Measurements from ENCODE around the gene MUC6. TPM values are rescaled to one million over a fixed set of nuclear protein-coding genes. Genes with fewer than 3 reads are reported as not detected.

Gene MUC6
- total and polyA plus RNA-seq, 2 experiments from 2014 or later, result not detected

DNA sequence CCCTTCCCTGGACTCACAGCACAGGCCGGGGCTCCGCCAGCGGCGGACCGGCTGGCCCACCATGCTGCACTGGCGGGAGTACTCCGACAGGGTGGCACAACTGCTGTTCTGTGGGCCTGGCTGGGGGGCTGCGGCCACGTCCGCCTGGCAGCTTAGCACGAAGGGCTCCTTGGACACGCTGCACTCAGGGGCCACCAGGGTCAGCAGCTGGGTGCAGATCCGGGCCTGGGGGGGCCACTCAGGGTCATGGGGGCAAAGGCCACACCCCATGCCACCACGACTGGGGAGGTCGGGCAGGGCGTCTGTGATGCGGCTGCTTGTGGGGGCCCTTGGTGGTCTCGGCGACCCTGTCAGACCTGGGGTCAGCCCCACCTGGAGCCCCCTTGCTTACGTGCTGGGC lies 6.0 kb downstream of the MUC6 start:
- Histone ChIP-seq H3F3A (ENCODE audit: insufficient read depth) (no peaks in the 10 kb centered on the region), H3K36me3 (ENCODE audit: low read depth) (no peaks in the 10 kb centered on the region), H3K9me3 (ENCODE audit: low read depth) (no peaks in the 10 kb centered on the region), H3K4me1 (ENCODE audit: insufficient read depth) (no peaks in the 10 kb centered on the region), H3K27me3 (replicated peaks; ENCODE audit: insufficient read depth) (no peaks in the 10 kb centered on the region), H3K4me2 (ENCODE audit: unreplicated experiment) (no peak overlapping the region), H3K4me3 (no peak overlapping the region), H2AFZ (no peak overlapping the region), H3K9me2 (ENCODE audit: insufficient read depth) (no peaks in the 10 kb centered on the region), H4K20me1 (ENCODE audit: insufficient read depth) (no peaks in the 10 kb centered on the region), H3K79me2 (ENCODE audit: insufficient read depth) (no peaks in the 10 kb centered on the region), H3K9ac (no peak overlapping the region), H3K27ac (no peak overlapping the region)
- in situ Hi-C loops (cut with MboI), result no loop called here
- no peak for DNase-seq
- TF ChIP-seq EZH2 (IDR thresholded peaks at IDR 0.05; ENCODE audit: insufficient read depth, poor library complexity, severe bottlenecking), result no peak
- no peak for TF ChIP-seq EZH2phosphoT487 (IDR thresholded peaks at IDR 0.05; ENCODE audit: insufficient read depth, low read depth)
- WGBS, 2 experiments (ENCODE audit: low coverage in 1 of 2, low lambda C conversion rate in 2 of 2, missing lambda C conversion rate in 2 of 2), result 47 to 48% methylated on average over 18 to 20 of the region's 20 CpGs

DNA sequence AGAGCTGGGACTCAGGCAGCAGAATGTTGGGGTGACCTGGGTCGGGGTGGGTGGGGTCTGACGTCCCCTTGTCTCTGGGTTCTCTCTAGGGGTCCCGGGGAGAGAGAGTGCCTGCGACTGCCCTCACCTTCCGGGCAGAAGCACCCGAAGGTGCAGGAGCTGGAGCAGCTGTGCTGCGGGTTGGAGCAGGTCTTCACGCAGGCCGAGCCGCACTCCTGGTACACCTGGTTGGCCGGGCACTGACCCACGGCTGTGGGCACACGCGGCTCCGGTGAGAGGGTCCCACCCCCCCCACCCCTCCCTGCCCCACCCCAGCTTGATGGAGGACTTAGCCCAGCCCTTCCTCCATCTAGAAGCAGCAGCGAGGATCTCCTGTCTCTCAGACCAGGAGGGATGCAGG lies 6.4 kb downstream of the MUC6 start:
- no peak overlapping the region for H3K4me2 ChIP-seq (ENCODE audit: unreplicated experiment)
- H3K4me3 ChIP-seq, result no peak overlapping the region
- no peaks in the 10 kb centered on the region for H3K27me3 ChIP-seq (replicated peaks; ENCODE audit: insufficient read depth)
- DNase-seq, result no peak
- no peaks in the 10 kb centered on the region for H3K9me2 ChIP-seq (ENCODE audit: insufficient read depth)
- no peak overlapping the region for H2AFZ ChIP-seq
- H3K79me2 ChIP-seq (ENCODE audit: insufficient read depth), result no peaks in the 10 kb centered on the region
- H3K4me1 ChIP-seq (ENCODE audit: insufficient read depth), result no peaks in the 10 kb centered on the region
- in situ Hi-C loops (cut with MboI), result no loop called here
- no peaks in the 10 kb centered on the region for H4K20me1 ChIP-seq (ENCODE audit: insufficient read depth)
- TF ChIP-seq EZH2phosphoT487 (IDR thresholded peaks at IDR 0.05; ENCODE audit: insufficient read depth, low read depth) (no peak), EZH2 (IDR thresholded peaks at IDR 0.05; ENCODE audit: insufficient read depth, poor library complexity, severe bottlenecking) (no peak)
- no peaks in the 10 kb centered on the region for H3K36me3 ChIP-seq (ENCODE audit: low read depth)
- H3K9ac ChIP-seq, result no peak overlapping the region
- 40 to 50% methylated on average over 6 to 16 of the region's 16 CpGs for WGBS, 2 experiments (ENCODE audit: low coverage in 1 of 2, low lambda C conversion rate in 2 of 2, missing lambda C conversion rate in 2 of 2)
- no peaks in the 10 kb centered on the region for H3F3A ChIP-seq (ENCODE audit: insufficient read depth)
- no peaks in the 10 kb centered on the region for H3K9me3 ChIP-seq (ENCODE audit: low read depth)
- H3K27ac ChIP-seq, result no peak overlapping the region

DNA sequence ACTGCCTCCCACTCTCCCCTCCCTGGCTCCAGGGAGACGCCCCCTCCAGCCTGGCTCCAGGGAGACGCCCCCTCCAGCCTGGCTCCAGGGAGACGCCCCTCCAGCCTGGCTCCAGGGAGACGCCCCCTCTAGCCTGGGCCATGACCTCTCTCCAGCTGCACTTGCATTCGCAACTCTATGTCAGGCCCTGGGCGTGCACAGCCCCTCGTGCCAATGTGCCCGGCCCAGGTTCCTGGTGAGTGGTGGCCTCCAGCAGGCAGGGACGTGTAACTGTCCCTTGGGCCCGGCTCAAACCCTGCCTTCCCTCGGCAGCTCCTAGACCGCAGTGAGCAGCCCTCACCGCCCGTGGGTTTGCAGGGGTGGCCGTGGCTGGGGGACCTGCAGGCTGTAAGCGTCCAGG lies 6.9 kb downstream of the MUC6 start:
- H3K4me3 ChIP-seq, result no peak overlapping the region
- no peaks in the 10 kb centered on the region for H3K36me3 ChIP-seq (ENCODE audit: low read depth)
- in situ Hi-C loops (cut with MboI), result no loop called here
- no peak overlapping the region for H3K9ac ChIP-seq
- no peak overlapping the region for H3K4me2 ChIP-seq (ENCODE audit: unreplicated experiment)
- no peak overlapping the region for H2AFZ ChIP-seq
- H3F3A ChIP-seq (ENCODE audit: insufficient read depth), result no peaks in the 10 kb centered on the region
- no peaks in the 10 kb centered on the region for H3K79me2 ChIP-seq (ENCODE audit: insufficient read depth)
- H3K27ac ChIP-seq, result no peak overlapping the region
- 8 to 19% methylated on average over 14 to 16 of the region's 16 CpGs for WGBS, 2 experiments (ENCODE audit: low coverage in 1 of 2, low lambda C conversion rate in 2 of 2, missing lambda C conversion rate in 2 of 2)
- TF ChIP-seq EZH2 (IDR thresholded peaks at IDR 0.05; ENCODE audit: insufficient read depth, poor library complexity, severe bottlenecking) (no peak), EZH2phosphoT487 (IDR thresholded peaks at IDR 0.05; ENCODE audit: insufficient read depth, low read depth) (no peak)
- H4K20me1 ChIP-seq (ENCODE audit: insufficient read depth), result no peaks in the 10 kb centered on the region
- DNase-seq, result peak; percentile 32
- no peaks in the 10 kb centered on the region for H3K9me3 ChIP-seq (ENCODE audit: low read depth)
- H3K9me2 ChIP-seq (ENCODE audit: insufficient read depth), result no peaks in the 10 kb centered on the region
- H3K4me1 ChIP-seq (ENCODE audit: insufficient read depth), result no peaks in the 10 kb centered on the region
- H3K27me3 ChIP-seq (replicated peaks; ENCODE audit: insufficient read depth), result no peaks in the 10 kb centered on the region

DNA sequence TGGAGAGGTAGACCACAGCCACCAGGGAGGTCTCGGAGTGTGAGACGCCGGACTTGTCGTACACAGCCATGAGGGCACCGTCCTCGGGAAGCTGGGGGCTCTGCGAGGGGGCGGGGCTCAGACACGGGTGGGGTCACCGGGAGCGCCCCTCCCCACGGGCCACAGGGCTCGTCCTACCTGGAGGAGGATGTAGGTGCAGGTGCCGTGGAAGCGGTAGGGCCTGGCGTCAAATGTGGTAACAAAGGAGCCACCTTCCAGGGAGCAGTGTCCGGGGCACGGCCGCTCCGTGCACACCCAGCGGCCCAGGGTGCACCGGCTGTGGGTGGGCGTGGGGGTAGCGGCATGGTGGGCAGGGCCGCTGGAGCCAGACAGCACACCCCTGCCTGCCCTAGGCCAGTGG lies 7.5 kb downstream of the MUC6 start:
- Histone ChIP-seq H3K9ac (no peak overlapping the region), H3K9me3 (ENCODE audit: low read depth) (no peaks in the 10 kb centered on the region), H3K4me3 (no peak overlapping the region), H3K4me1 (ENCODE audit: insufficient read depth) (no peaks in the 10 kb centered on the region), H3F3A (ENCODE audit: insufficient read depth) (no peaks in the 10 kb centered on the region), H3K27ac (no peak overlapping the region), H3K9me2 (ENCODE audit: insufficient read depth) (no peaks in the 10 kb centered on the region), H3K4me2 (ENCODE audit: unreplicated experiment) (no peak overlapping the region), H3K27me3 (replicated peaks; ENCODE audit: insufficient read depth) (no peaks in the 10 kb centered on the region), H3K36me3 (ENCODE audit: low read depth) (no peaks in the 10 kb centered on the region), H3K79me2 (ENCODE audit: insufficient read depth) (no peaks in the 10 kb centered on the region), H4K20me1 (ENCODE audit: insufficient read depth) (no peaks in the 10 kb centered on the region), H2AFZ (no peak overlapping the region)
- TF ChIP-seq EZH2phosphoT487 (IDR thresholded peaks at IDR 0.05; ENCODE audit: insufficient read depth, low read depth) (no peak), EZH2 (IDR thresholded peaks at IDR 0.05; ENCODE audit: insufficient read depth, poor library complexity, severe bottlenecking) (no peak)
- in situ Hi-C loops (cut with MboI), result no loop called here
- WGBS, 2 experiments (ENCODE audit: low coverage in 1 of 2, low lambda C conversion rate in 2 of 2, missing lambda C conversion rate in 2 of 2), result 53 to 70% methylated on average over 17 to 23 of the region's 25 CpGs
- DNase-seq, result no peak

DNA sequence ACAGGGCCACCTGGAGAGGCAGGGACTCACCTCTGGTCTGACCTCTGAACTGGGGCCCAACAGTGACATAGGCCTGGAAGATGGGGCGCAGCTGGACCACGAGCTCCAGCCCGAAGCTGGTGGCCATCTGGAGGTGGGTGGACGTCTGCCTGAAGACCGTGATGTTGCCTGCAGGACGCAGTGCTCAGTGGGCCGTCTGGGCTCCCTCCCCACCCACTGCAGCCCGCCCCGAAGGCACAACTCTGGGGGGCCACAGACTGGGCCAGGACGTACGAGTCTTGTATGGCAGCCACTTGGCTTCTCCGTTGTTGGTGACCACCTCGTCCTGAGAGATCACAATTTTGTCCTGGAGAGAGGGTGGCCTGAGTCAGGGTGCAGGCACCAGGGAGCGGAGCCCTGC lies 7.9 kb downstream of the MUC6 start:
- in situ Hi-C loops (cut with MboI), result no loop called here
- TF ChIP-seq EZH2phosphoT487 (IDR thresholded peaks at IDR 0.05; ENCODE audit: insufficient read depth, low read depth) (no peak), EZH2 (IDR thresholded peaks at IDR 0.05; ENCODE audit: insufficient read depth, poor library complexity, severe bottlenecking) (no peak)
- WGBS, 2 experiments (ENCODE audit: low coverage in 1 of 2, low lambda C conversion rate in 2 of 2, missing lambda C conversion rate in 2 of 2), result 66 to 75% methylated on average over 14 of the region's 14 CpGs

More for the DNA sequence above, 7.9 kb downstream of the MUC6 start:
- no peak overlapping the region for H3K27ac ChIP-seq
- no peak for DNase-seq
- no peak overlapping the region for H3K4me2 ChIP-seq (ENCODE audit: unreplicated experiment)
- no peaks in the 10 kb centered on the region for H3K9me3 ChIP-seq (ENCODE audit: low read depth)
- no peak overlapping the region for H2AFZ ChIP-seq
- H3K4me3 ChIP-seq, result no peak overlapping the region
- no peaks in the 10 kb centered on the region for H3K79me2 ChIP-seq (ENCODE audit: insufficient read depth)
- H3K27me3 ChIP-seq (replicated peaks; ENCODE audit: insufficient read depth), result no peaks in the 10 kb centered on the region
- H3K4me1 ChIP-seq (ENCODE audit: insufficient read depth), result no peaks in the 10 kb centered on the region
- no peaks in the 10 kb centered on the region for H3K9me2 ChIP-seq (ENCODE audit: insufficient read depth)
- no peaks in the 10 kb centered on the region for H3K36me3 ChIP-seq (ENCODE audit: low read depth)
- no peaks in the 10 kb centered on the region for H3F3A ChIP-seq (ENCODE audit: insufficient read depth)
- no peak overlapping the region for H3K9ac ChIP-seq
- no peaks in the 10 kb centered on the region for H4K20me1 ChIP-seq (ENCODE audit: insufficient read depth)

Measured in GM23248 (cell line).